ENCODE measurements around the gene ACOT9. TPM values are rescaled to one million over a fixed set of nuclear protein-coding genes. Genes with fewer than 3 reads are reported as not detected.

The ACOT9 gene
- total RNA-seq, 1 experiment from 2014 or later: 33.6 TPM

- Histone ChIP-seq H3K27me3 (replicated peaks; ENCODE audit: insufficient read depth, low read depth, low read length, poor library complexity) (no peaks in the 10 kb centered on the region), H3K4me3 (ENCODE audit: low read depth, low read length, poor library complexity, severe bottlenecking) (no peak overlapping the region), H3K36me3 (ENCODE audit: insufficient read depth, low read length, poor library complexity, severe bottlenecking) (no peaks in the 10 kb centered on the region), H3K9me3 (ENCODE audit: low read depth, low read length, poor library complexity, severe bottlenecking) (no peaks in the 10 kb centered on the region), H3K27ac (ENCODE audit: low read depth, low read length, poor library complexity, severe bottlenecking) (no peak overlapping the region), H3K4me1 (ENCODE audit: insufficient read depth, low read length, poor library complexity, severe bottlenecking) (no peaks in the 10 kb centered on the region)
- intact Hi-C loops (cut with micrococcal nuclease; ENCODE audit: unreplicated experiment): no loop called here
- TF ChIP-seq EZH2 (IDR thresholded peaks at IDR 0.05; ENCODE audit: borderline replicate concordance, low read depth, low read length, poor library complexity, severe bottlenecking): no peak
- CTCF ChIA-PET: no interaction called here
- no peak for DNase-seq (ENCODE audit: low spot score)
- POLR2A ChIA-PET (ENCODE audit: low non-redundant PET): no interaction called here
- no TSS peak for BruUV-seq (replicated peaks)
Observed at GRCh38 chrX:23766650-23767551, 23.8 kb upstream of the ACOT9 start.

DNA sequence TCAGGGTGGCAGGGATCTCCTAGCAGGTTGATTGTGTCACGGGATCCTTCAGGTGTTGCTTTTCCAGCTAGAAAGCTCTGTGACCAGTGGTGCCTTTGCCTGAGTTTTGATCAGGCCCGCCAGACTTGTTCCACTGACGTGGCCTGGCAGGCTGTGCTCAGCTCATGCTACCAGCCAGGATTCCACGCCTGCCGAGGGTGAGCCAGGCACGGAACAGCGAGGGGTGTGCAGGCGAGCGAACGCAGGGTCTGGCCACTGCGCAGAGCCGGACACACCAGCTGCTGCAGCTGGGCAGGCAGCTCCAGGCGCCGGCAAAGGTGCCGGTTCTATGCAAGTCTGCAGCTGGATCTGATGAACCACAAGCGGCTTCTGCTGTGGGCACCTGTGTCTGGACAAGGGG lies 22.8 kb upstream of the ACOT9 start:
- Histone ChIP-seq H3K4me1 (ENCODE audit: insufficient read depth, low read length, poor library complexity, severe bottlenecking) (no peaks in the 10 kb centered on the region), H3K27ac (ENCODE audit: low read depth, low read length, poor library complexity, severe bottlenecking) (no peak overlapping the region), H3K27me3 (replicated peaks; ENCODE audit: insufficient read depth, low read depth, low read length, poor library complexity) (no peaks in the 10 kb centered on the region), H3K4me3 (ENCODE audit: low read depth, low read length, poor library complexity, severe bottlenecking) (no peak overlapping the region), H3K9me3 (ENCODE audit: low read depth, low read length, poor library complexity, severe bottlenecking) (no peaks in the 10 kb centered on the region), H3K36me3 (ENCODE audit: insufficient read depth, low read length, poor library complexity, severe bottlenecking) (no peaks in the 10 kb centered on the region)
- BruUV-seq (replicated peaks): no TSS peak
- intact Hi-C loops (cut with micrococcal nuclease; ENCODE audit: unreplicated experiment): no loop called here
- TF ChIP-seq CTCF (conservative IDR thresholded peaks at IDR 0.05; ENCODE audit: low read depth, low read length) (no peak), EZH2 (IDR thresholded peaks at IDR 0.05; ENCODE audit: borderline replicate concordance, low read depth, low read length, poor library complexity, severe bottlenecking) (no peak)
- DNase-seq (ENCODE audit: low spot score): no peak
- ChIA-PET POLR2A (ENCODE audit: low non-redundant PET) (no interaction called here), CTCF (no interaction called here)

DNA sequence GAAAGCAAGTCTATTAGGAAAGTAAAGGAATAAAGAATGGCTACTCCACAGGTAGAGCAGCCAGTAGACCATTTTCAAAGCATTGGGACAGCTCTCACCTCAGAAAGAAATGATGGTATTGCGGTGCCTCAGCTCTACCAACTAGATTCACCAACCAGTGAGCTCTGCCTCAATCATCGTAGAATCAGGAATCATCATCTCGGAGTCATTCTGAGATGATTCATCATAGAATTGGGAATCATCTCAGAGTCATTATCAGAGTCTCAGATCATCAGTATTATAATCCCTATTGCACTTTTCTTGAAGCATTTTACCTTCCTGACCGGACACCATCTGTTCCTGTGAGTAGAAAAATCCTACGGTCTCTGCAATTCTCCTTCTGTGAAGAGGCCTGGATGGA lies 22.4 kb upstream of the ACOT9 start:
- no peaks in the 10 kb centered on the region for H3K36me3 ChIP-seq (ENCODE audit: insufficient read depth, low read length, poor library complexity, severe bottlenecking)

More for the DNA sequence above, 22.4 kb upstream of the ACOT9 start:
- H3K4me3 ChIP-seq (ENCODE audit: low read depth, low read length, poor library complexity, severe bottlenecking): no peak overlapping the region
- no peak overlapping the region for H3K27ac ChIP-seq (ENCODE audit: low read depth, low read length, poor library complexity, severe bottlenecking)
- TF ChIP-seq EZH2 (IDR thresholded peaks at IDR 0.05; ENCODE audit: borderline replicate concordance, low read depth, low read length, poor library complexity, severe bottlenecking) (no peak), CTCF (conservative IDR thresholded peaks at IDR 0.05; ENCODE audit: low read depth, low read length) (no peak)
- intact Hi-C loops (cut with micrococcal nuclease; ENCODE audit: unreplicated experiment): no loop called here
- DNase-seq (ENCODE audit: low spot score): no peak
- BruUV-seq (replicated peaks): no TSS peak
- ChIA-PET CTCF (no interaction called here), POLR2A (ENCODE audit: low non-redundant PET) (no interaction called here)
- no peaks in the 10 kb centered on the region for H3K4me1 ChIP-seq (ENCODE audit: insufficient read depth, low read length, poor library complexity, severe bottlenecking)
- no peaks in the 10 kb centered on the region for H3K9me3 ChIP-seq (ENCODE audit: low read depth, low read length, poor library complexity, severe bottlenecking)
- no peaks in the 10 kb centered on the region for H3K27me3 ChIP-seq (replicated peaks; ENCODE audit: insufficient read depth, low read depth, low read length, poor library complexity)
